IPS-20b (cell line): ENCODE results near the gene MYL11.
"Not testable (repeated sequence)": the region's sequence is repeated elsewhere in the genome, so short reads cannot be mapped to it uniquely, and the experiment has no call there.

ENCODE experiments used
- H3K27ac ChIP-seq: one replicate; pipeline ENCODE4 v1.5.1; 2013; ENCODE audit warnings: low read length
- H3K27me3 ChIP-seq: 2 replicates; pipeline ENCODE4 v1.6.1; 2013; ENCODE audit warnings: mild to moderate bottlenecking, low read length, inconsistent platforms; ENCODE audit not compliant: insufficient read depth
- H3K36me3 ChIP-seq: 2 replicates; pipeline ENCODE4 v1.6.1; 2013; ENCODE audit warnings: low read depth, mild to moderate bottlenecking, inconsistent platforms, low read length, moderate library complexity; ENCODE audit not compliant: insufficient read depth
- H3K4me1 ChIP-seq: 2 replicates; pipeline ENCODE4 v1.6.1; 2013; ENCODE audit warnings: mild to moderate bottlenecking, control low read depth, inconsistent platforms, low read length, moderate library complexity; ENCODE audit not compliant: insufficient read depth
- H3K4me3 ChIP-seq: 2 replicates; pipeline ENCODE4 v1.5.1; 2013; ENCODE audit warnings: mild to moderate bottlenecking, low read length, inconsistent platforms
- H3K9ac ChIP-seq: 2 replicates; pipeline ENCODE4 v1.6.1; 2013; ENCODE audit warnings: low read depth, mild to moderate bottlenecking, inconsistent platforms, low read length, moderate library complexity
- H3K9me3 ChIP-seq: 2 replicates; pipeline ENCODE4 v1.6.1; 2013; ENCODE audit warnings: mild to moderate bottlenecking, low read depth, low read length, inconsistent platforms; ENCODE audit not compliant: insufficient read depth

Gene MYL11

DNA sequence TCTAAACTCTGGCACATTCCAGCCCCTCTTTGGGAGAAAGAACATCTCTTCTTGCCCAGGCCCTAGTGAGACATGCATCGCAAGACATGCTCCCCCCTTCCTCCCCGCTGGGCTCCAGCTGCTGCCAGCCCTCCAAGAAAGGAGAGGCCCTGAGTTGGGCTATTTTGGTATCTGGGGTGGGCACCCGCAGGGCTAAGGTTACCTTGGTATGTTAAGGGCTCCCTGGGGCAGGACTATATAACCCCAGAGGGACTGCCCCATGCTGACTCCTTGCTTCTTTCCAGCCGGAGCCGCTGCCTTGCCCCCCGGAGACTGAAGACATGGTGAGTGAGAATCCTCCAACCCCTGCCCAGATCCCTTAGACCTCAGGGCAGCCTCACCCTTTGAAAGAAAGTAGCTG lies at the start of gene MYL11:
TSS of gene MYL11 (plus strand) at position 265 of the 400 bp plus-strand sequence. CDS start at position 321, 56 bp downstream.
- no peaks in the 10 kb centered on the region for H3K27me3 ChIP-seq
- H3K4me1 ChIP-seq = peaks cover 6% of the 10 kb centered on the region
- no peak within 1 kb of the TSS for H3K27ac ChIP-seq

DNA sequence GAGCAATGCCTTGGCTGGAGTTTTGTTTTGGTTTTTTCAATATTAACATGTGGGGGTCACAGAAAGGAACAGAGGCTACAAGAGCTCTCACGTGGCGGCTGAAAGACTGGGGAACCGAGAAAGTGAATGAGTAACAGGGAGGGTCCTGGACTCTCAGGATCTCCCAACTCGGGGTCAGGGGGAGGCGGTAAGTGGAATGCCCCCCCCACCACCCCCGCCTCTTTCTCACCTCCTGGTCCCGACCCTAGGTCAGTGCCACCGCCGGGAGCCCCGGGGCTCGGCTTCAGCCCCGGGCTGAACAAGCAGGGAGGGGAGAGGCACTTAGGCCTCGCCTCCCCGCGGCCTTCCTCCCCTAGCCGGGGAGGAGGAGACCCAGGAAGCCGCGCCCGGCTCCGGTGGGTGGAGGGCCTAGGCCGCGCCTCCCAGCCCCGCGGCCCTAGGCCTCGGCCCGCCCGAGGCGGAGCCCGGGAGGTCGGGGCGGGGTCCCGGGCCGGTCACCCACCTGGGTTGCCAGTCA lies 40.1 kb upstream of the MYL11 start:
- Histone ChIP-seq H3K4me3 (peak overlapping the region; percentile 73), H3K9ac (peak overlapping the region; percentile 76; the same call in 1 of the 2 replicates)
- not testable (repeated sequence) for H3K27ac ChIP-seq

More for the DNA sequence above, at the start of gene MYL11:
- Histone ChIP-seq H3K4me3 (no peak within 1 kb of the TSS), H3K36me3 (no peaks in the 10 kb centered on the region), H3K9me3 (no peaks in the 10 kb centered on the region), H3K9ac (no peak within 1 kb of the TSS; the same call in 1 of the 2 replicates)

DNA sequence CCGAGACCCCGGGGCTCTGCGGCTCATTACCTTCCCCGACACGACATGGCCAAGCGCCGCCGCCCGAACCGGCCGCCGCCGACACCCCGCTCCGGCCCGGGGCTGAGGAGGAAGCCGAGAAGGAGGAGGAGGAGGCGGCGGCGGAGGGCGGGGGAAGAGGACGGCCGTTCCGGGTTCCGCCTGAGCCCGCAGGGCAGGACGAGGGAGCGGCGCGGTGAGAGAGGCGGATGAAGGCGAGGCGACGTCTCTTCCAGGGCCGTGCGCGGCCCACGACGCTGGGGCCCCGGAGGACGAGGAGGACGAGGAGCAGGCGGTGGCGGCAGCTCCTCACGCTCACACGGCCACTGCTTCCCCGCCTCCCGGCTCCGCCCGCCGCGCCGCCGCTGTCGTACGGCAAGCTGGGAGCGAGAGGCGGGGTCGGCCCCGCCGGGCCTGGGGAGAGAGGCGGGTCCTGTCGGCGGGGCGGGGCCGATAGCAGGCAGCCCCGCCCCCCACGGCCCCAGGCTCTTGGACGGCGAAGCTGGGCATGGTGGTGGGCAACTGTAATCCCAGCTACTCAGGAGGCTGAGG lies 39.5 kb upstream of the MYL11 start:
- not testable (repeated sequence) for H3K9ac ChIP-seq, H3K27ac ChIP-seq

More for the DNA sequence above, 40.1 kb upstream of the MYL11 start:
- not testable (repeated sequence) for H3K9me3 ChIP-seq, H3K36me3 ChIP-seq, H3K4me1 ChIP-seq, H3K27me3 ChIP-seq

DNA sequence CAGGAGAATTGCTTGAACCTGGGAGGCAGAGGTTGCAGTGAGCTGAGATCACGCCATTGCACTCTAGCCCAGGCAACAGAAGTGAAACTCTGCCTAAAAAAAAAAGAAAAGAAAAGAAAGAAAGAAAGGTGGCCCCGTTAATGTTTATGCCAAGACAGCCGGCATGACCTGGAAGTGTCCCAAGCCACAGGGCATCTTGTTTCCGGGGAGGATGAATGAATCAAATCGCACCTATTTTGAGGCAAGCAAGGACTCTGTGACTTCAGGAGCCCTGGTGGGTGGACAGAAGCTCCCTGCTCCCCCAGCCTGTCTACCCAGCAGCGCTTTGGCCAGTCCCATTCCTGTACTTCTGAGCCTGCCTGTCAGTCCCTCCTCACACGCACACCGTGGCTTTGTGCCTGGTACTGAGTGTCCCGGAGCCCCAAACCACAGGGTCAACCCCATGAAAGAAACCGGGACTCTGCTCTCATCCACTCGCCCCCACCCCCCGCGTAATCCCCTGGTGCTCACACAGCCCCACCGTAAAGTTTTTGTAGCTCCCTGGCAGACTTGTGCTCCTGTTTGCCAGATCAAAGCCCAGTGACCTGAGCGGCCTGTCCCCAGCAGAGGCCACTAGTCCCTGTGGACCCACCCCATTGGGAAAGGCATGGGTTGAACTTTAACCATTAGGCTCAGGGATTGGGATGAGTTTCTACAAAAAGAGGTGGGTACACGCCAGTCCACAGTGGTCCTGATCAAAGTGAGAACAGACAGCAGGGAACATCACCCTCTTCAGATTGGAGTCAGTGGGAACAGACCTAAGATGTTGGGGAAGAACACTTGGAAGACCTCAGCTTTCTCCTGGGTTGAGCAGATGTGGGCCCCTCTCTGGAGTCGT lies 38.8 kb upstream of the MYL11 start:
- Histone ChIP-seq H3K4me1 (no peaks in the 10 kb centered on the region), H3K4me3 (peak overlapping the region; percentile 63; the same call in 1 of the 2 replicates), H3K27me3 (no peaks in the 10 kb centered on the region), H3K27ac (no peak overlapping the region), H3K9me3 (no peaks in the 10 kb centered on the region), H3K9ac (no peak overlapping the region), H3K36me3 (no peaks in the 10 kb centered on the region)

More for the DNA sequence above, 39.5 kb upstream of the MYL11 start:
- not testable (repeated sequence) for H3K27me3 ChIP-seq, H3K9me3 ChIP-seq, H3K36me3 ChIP-seq, H3K4me1 ChIP-seq
- peak overlapping the region; percentile 63; the same call in 1 of the 2 replicates for H3K4me3 ChIP-seq

GRCh38 chr16:30337964-30338357 lies 36.6 kb upstream of the MYL11 start:
- not testable (repeated sequence) for H3K9me3 ChIP-seq, H3K4me3 ChIP-seq, H3K36me3 ChIP-seq, H3K27ac ChIP-seq, H3K4me1 ChIP-seq, H3K9ac ChIP-seq, H3K27me3 ChIP-seq

GRCh38 chr16:30338715-30339114 lies 35.9 kb upstream of the MYL11 start:
- not testable (repeated sequence) for H3K4me1 ChIP-seq, H3K4me3 ChIP-seq, H3K36me3 ChIP-seq, H3K9ac ChIP-seq, H3K27me3 ChIP-seq, H3K9me3 ChIP-seq, H3K27ac ChIP-seq

DNA sequence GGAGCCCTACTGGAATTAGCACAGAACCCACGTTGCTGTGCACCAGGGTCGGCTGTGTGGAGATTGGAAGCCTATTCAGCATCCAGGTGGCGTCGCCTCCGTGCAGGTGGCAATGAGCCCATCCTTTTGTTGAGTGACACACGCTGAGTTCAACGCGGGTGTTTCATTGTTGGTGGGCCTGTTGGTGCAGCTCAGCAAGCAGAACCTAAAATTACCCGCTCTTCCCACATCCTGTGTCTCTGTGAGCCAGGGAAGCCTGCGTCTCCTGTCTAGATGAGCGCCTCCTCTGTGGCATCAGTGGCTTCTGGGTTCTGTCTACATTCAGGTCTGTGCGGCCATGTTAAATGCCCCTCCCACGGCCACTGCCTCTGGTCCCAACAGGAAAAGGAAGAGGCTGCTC lies 34.0 kb upstream of the MYL11 start:
- H3K9me3 ChIP-seq = no peaks in the 10 kb centered on the region
- H3K27me3 ChIP-seq = no peaks in the 10 kb centered on the region
- H3K27ac ChIP-seq = no peak overlapping the region
- H3K36me3 ChIP-seq = no peaks in the 10 kb centered on the region
- no peaks in the 10 kb centered on the region for H3K4me1 ChIP-seq
- no peak overlapping the region for H3K4me3 ChIP-seq
- H3K9ac ChIP-seq = no peak overlapping the region

DNA sequence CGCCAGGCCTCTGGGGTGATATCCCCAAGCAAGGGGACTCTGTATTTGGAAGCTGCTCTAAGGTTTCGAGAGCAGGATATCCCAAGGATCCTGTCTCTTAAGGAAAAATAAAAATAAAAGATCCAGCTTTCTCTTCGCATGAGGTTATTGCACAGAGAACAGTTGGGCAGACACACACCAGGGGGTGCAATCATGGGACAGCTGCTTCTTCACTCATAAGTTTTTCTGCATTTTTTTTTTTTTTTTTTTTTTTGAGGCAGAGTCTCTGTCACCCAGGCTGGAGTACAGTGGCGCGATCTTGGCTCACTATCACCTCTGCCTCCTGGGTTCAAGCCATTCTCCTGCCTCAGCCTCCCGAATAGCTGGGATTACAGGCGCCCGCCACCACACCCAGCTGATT lies 32.6 kb upstream of the MYL11 start:
- not testable (repeated sequence) for H3K27ac ChIP-seq, H3K36me3 ChIP-seq, H3K9ac ChIP-seq, H3K4me3 ChIP-seq, H3K27me3 ChIP-seq, H3K9me3 ChIP-seq, H3K4me1 ChIP-seq

DNA sequence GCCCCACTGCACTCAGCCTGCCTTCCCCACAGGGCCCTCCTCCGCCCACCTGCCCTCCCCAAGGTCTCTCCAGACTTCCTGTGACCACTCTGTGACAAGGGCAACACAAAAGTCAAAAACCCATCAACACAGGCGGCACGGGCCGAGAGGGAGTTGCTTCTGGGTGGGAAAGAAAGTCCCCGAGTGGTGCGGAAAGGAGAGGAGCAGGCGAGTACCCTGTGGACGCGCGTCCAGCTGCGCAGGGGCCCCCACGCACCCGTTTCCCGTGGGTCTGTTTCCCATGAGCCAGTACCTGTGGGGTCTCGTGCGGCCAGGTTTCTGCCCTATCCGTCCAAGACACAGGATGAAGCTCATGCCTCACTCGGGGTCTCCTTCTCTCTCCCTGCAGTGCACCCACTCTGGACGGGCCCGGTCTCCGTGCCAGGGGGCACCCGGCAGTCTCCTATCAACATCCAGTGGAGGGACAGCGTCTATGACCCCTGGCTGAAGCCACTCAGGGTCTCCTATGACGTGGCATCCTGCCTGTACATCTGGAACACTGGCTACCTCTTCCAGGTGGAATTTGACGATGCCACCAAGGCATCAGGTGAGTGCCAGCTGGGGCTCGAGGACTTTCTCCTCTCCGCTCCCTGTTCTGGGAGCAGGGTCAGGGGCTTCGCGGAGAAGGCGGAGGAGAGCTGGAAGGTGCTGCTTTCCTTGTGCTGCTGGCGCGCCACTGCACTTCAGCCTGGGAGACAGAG lies 31.7 kb upstream of the MYL11 start:
- H3K4me1 ChIP-seq = no peaks in the 10 kb centered on the region
- no peaks in the 10 kb centered on the region for H3K27me3 ChIP-seq
- H3K4me3 ChIP-seq = no peak overlapping the region
- no peak overlapping the region for H3K27ac ChIP-seq
- no peak overlapping the region for H3K9ac ChIP-seq
- no peaks in the 10 kb centered on the region for H3K36me3 ChIP-seq
- no peaks in the 10 kb centered on the region for H3K9me3 ChIP-seq

GRCh38 chr16:30343491-30343820 lies 31.1 kb upstream of the MYL11 start:
- H3K9me3 ChIP-seq, H3K27ac ChIP-seq, H3K27me3 ChIP-seq, H3K9ac ChIP-seq, H3K4me1 ChIP-seq, H3K36me3 ChIP-seq, H3K4me3 ChIP-seq: not testable (repeated sequence)

DNA sequence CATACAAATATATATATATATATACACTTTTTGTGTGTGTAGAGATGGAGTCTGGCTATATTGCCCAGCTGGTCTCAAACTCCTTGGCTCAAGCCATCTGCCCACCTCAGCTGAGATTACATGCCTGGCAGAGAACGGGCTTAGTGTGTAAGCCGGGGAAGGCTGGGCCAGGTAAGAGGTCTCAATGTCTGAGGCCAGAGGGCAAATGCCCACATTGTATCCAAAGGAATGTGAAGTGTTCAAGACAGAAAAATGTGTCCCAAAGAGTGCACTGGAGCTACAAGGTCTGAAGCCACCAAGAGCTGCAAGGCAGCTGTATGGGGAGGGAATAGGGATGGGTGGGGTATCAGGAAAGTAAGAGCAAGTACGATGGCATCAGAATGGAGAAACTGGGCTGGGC lies 28.3 kb upstream of the MYL11 start:
- Histone ChIP-seq H3K4me3 (no peak overlapping the region), H3K27me3 (no peaks in the 10 kb centered on the region), H3K9ac (no peak overlapping the region), H3K4me1 (no peaks in the 10 kb centered on the region), H3K27ac (no peak overlapping the region), H3K9me3 (no peaks in the 10 kb centered on the region), H3K36me3 (peaks cover 13% of the 10 kb centered on the region)
